Activated gamma-delta T cell treated with anti-CD3 and anti-CD28 coated beads, Interleukin-2, amount 50 U/mL, for 16 hours (primary cell): ENCODE data around the gene ZNF148.

Experiments
- DNase-seq: peaks from one replicate; pipeline ENCODE4 v3.0.0-alpha.2; 2020; ENCODE audit warnings: low read depth

The ZNF148 gene

GRCh38 chr3:125189378-125190165, 185.6 kb downstream of the ZNF148 start:
- DNase-seq: no peak

GRCh38 chr3:125188955-125189354, 186.2 kb downstream of the ZNF148 start:
- DNase-seq: no peak

- DNase-seq: no peak
These were observed 187.6 kb downstream of the ZNF148 start for GRCh38 chr3:125187599-125187910.

- DNase-seq: no peak
These were observed 188.1 kb downstream of the ZNF148 start for GRCh38 chr3:125186800-125187598.

- no peak for DNase-seq
These were observed 188.8 kb downstream of the ZNF148 start for GRCh38 chr3:125186261-125186787.

GRCh38 chr3:125185805-125186204, 189.3 kb downstream of the ZNF148 start:
- no peak for DNase-seq

- DNase-seq: no peak
These were observed 195.3 kb downstream of the ZNF148 start for GRCh38 chr3:125179884-125180240.

- no peak for DNase-seq
These were observed 195.8 kb downstream of the ZNF148 start for GRCh38 chr3:125179143-125179883.

- no peak for DNase-seq
These were observed 197.4 kb downstream of the ZNF148 start for GRCh38 chr3:125177746-125178145.
